H9 (cell line): ENCODE data around the gene AP2A2. TPM values are rescaled to one million over a fixed set of nuclear protein-coding genes. Genes with fewer than 3 reads are reported as not detected.

Experiments used
- DNase-seq: peaks from one replicate; pipeline ENCODE4 v3.0.0-alpha.2; 2017
- H2AFZ ChIP-seq: one replicate; pipeline ENCODE4 v1.6.1; 2013; ENCODE audit warnings: mild to moderate bottlenecking, low read length, control low read depth, moderate library complexity
- H2AK5ac ChIP-seq: 2 replicates; pipeline ENCODE4 v1.6.1; 2013; ENCODE audit warnings: low read length, control low read depth, mixed read lengths; ENCODE audit not compliant: insufficient read length
- H2BK120ac ChIP-seq: one replicate; pipeline ENCODE4 v1.6.1; 2013; ENCODE audit warnings: low read depth, mild to moderate bottlenecking, low read length, control low read depth, inconsistent platforms; ENCODE audit not compliant: poor library complexity, severe bottlenecking
- H2BK12ac ChIP-seq: 2 replicates; pipeline ENCODE4 v1.6.1; 2013; ENCODE audit warnings: low read length, control low read depth, mixed read lengths, low read depth; ENCODE audit not compliant: insufficient read length
- H2BK15ac ChIP-seq: 2 replicates; pipeline ENCODE4 v1.6.1; 2013; ENCODE audit warnings: low read depth, low read length, control low read depth
- H2BK20ac ChIP-seq: one replicate; pipeline ENCODE4 v1.6.1; 2013; ENCODE audit warnings: low read depth, mild to moderate bottlenecking, low read length, control low read depth, inconsistent platforms; ENCODE audit not compliant: poor library complexity, severe bottlenecking
- H2BK5ac ChIP-seq: 2 replicates; pipeline ENCODE4 v1.6.1; 2013; ENCODE audit warnings: low read length, control low read depth, mixed read lengths; ENCODE audit not compliant: insufficient read length
- H3K14ac ChIP-seq: 2 replicates; pipeline ENCODE4 v1.6.1; 2013; ENCODE audit warnings: low read length, control low read depth; ENCODE audit not compliant: insufficient read depth
- H3K18ac ChIP-seq: 2 replicates; pipeline ENCODE4 v1.6.1; 2013; ENCODE audit warnings: low read depth, mild to moderate bottlenecking, mixed read lengths, low read length, control low read depth; ENCODE audit not compliant: insufficient read length
- H3K23ac ChIP-seq: 2 replicates; pipeline ENCODE4 v1.6.1; 2013; ENCODE audit warnings: low read length, control low read depth, mixed read lengths, low read depth; ENCODE audit not compliant: insufficient read length
- H3K23me2 ChIP-seq: 2 replicates; pipeline ENCODE4 v1.6.1; 2013; ENCODE audit warnings: low read depth, mild to moderate bottlenecking, mixed read lengths, low read length, control low read depth; ENCODE audit not compliant: insufficient read length, poor library complexity, severe bottlenecking
- H3K27ac ChIP-seq: 2 replicates; pipeline ENCODE4 v1.5.1; 2013; ENCODE audit warnings: low read length, control low read depth, mixed read lengths, low read depth; ENCODE audit not compliant: insufficient read length
- H3K27me3 ChIP-seq: 2 replicates; pipeline ENCODE4 v1.6.1; 2013; ENCODE audit warnings: low read length, control low read depth, inconsistent platforms; ENCODE audit not compliant: insufficient read depth
- H3K4ac ChIP-seq: 2 replicates; pipeline ENCODE4 v1.6.1; 2013; ENCODE audit warnings: low read depth, mild to moderate bottlenecking, control low read depth, inconsistent platforms, low read length, moderate library complexity
- H3K4me1 ChIP-seq: 2 replicates; pipeline ENCODE4 v1.6.1; 2013; ENCODE audit warnings: low read length, control low read depth, inconsistent platforms; ENCODE audit not compliant: insufficient read depth
- H3K4me2 ChIP-seq: 2 replicates; pipeline ENCODE4 v1.6.1; 2013; ENCODE audit warnings: low read length, control low read depth, mixed read lengths; ENCODE audit not compliant: insufficient read length, insufficient read depth
- H3K56ac ChIP-seq: 2 replicates; pipeline ENCODE4 v1.6.1; 2013; ENCODE audit warnings: low read depth, mild to moderate bottlenecking, mixed read lengths, low read length, control low read depth; ENCODE audit not compliant: insufficient read length
- H3K79me1 ChIP-seq: 2 replicates; pipeline ENCODE4 v1.6.1; 2013; ENCODE audit warnings: low read depth, mild to moderate bottlenecking, moderate library complexity, low read length, control low read depth, inconsistent platforms; ENCODE audit not compliant: insufficient read depth, poor library complexity, severe bottlenecking
- H3K79me2 ChIP-seq: 2 replicates; pipeline ENCODE4 v1.6.1; 2013; ENCODE audit warnings: low read length, control low read depth, inconsistent platforms; ENCODE audit not compliant: insufficient read depth
- H3K9ac ChIP-seq: 2 replicates; pipeline ENCODE4 v1.6.1; 2013; ENCODE audit warnings: low read length, control low read depth, mixed read lengths; ENCODE audit not compliant: insufficient read length; ENCODE audit errors: extremely low read depth
- H3K9me3 ChIP-seq: one replicate; pipeline ENCODE4 v1.6.1; 2013; ENCODE audit warnings: low read depth, low read length, inconsistent platforms; ENCODE audit not compliant: control insufficient read depth
- H3T11ph ChIP-seq: one replicate; pipeline ENCODE4 v1.6.1; 2013; ENCODE audit warnings: mild to moderate bottlenecking, low read length, control low read depth, inconsistent platforms
- H4K20me1 ChIP-seq: one replicate; pipeline ENCODE4 v1.6.1; 2013; ENCODE audit not compliant: control insufficient read depth, insufficient read length, insufficient read depth
- H4K5ac ChIP-seq: 2 replicates; pipeline ENCODE4 v1.6.1; 2013; ENCODE audit warnings: low read depth, mild to moderate bottlenecking, mixed read lengths, low read length, control low read depth; ENCODE audit not compliant: insufficient read length
- H4K8ac ChIP-seq: replicated peaks from 2 replicates; pipeline ENCODE4 v1.6.1; 2013; ENCODE audit warnings: low read length, control low read depth, mixed read lengths, low read depth; ENCODE audit not compliant: insufficient read length
- H4K91ac ChIP-seq: 2 replicates; pipeline ENCODE4 v1.6.1; 2013; ENCODE audit warnings: low read depth, mild to moderate bottlenecking, moderate library complexity, mixed read lengths, low read length, control low read depth; ENCODE audit not compliant: insufficient read length
- H3K27ac Mint-ChIP-seq, 3 experiments: 2 replicates in 2 of 3; 3 replicates in 1 of 3; pipeline ENCODE4 v1.8.0; 2020 to 2021; ENCODE audit warnings: mixed read lengths in 3 of 3, mild to moderate bottlenecking in 1 of 3, moderate library complexity in 1 of 3
- H3K27me3 Mint-ChIP-seq: 2 replicates; pipeline ENCODE4 v1.8.0; 2021; ENCODE audit warnings: low read depth, mild to moderate bottlenecking, moderate library complexity, mixed read lengths
- H3K36me3 Mint-ChIP-seq, 3 experiments: 2 replicates in 2 of 3; 3 replicates in 1 of 3; pipeline ENCODE4 v1.8.0; 2020 to 2021; ENCODE audit warnings: low read depth in 3 of 3, mixed read lengths in 3 of 3; ENCODE audit not compliant: insufficient read depth in 1 of 3
- H3K4me1 Mint-ChIP-seq, 2 experiments: 2 replicates each; pipeline ENCODE4 v1.8.0; 2020; ENCODE audit warnings: mixed read lengths in 2 of 2
- H3K4me3 Mint-ChIP-seq, 2 experiments: 2 replicates in 1 of 2; 3 replicates in 1 of 2; pipeline ENCODE4 v1.8.0; 2020 to 2021; ENCODE audit warnings: mild to moderate bottlenecking in 2 of 2, mixed read lengths in 2 of 2, moderate library complexity in 1 of 2
- H3K9me3 Mint-ChIP-seq, 2 experiments: 2 replicates in 1 of 2; 3 replicates in 1 of 2; pipeline ENCODE4 v1.8.0; 2020; ENCODE audit warnings: mild to moderate bottlenecking in 2 of 2, mixed read lengths in 2 of 2, moderate library complexity in 1 of 2
- CTCF ChIP-seq: fragments of 200-600 bp; sonication (generic); conservative IDR thresholded peaks from 3 replicates; pipeline ENCODE4 v1.8.0; 2021; ENCODE audit warnings: antibody characterized with exemption, mild to moderate bottlenecking
- WGBS: extraction: QIAGEN DNeasy Blood & Tissue Kit; methylation state at CpG from one replicate; pipeline ENCODE4 v1.1.7; 2013; ENCODE audit warnings: missing lambda C conversion rate, low lambda C conversion rate, mixed read lengths; ENCODE audit not compliant: insufficient read length; ENCODE audit errors: extremely low coverage; 5-methylcytosine and 5-hydroxymethylcytosine counted together
- total RNA-seq: library from RNA; stranded (reverse); gene quantifications from 2 replicates; pipeline ENCODE4 v1.2.1, GENCODE V29; 2021

The AP2A2 gene
- total RNA-seq, 1 experiment from 2014 or later, result 53.7 TPM

DNA sequence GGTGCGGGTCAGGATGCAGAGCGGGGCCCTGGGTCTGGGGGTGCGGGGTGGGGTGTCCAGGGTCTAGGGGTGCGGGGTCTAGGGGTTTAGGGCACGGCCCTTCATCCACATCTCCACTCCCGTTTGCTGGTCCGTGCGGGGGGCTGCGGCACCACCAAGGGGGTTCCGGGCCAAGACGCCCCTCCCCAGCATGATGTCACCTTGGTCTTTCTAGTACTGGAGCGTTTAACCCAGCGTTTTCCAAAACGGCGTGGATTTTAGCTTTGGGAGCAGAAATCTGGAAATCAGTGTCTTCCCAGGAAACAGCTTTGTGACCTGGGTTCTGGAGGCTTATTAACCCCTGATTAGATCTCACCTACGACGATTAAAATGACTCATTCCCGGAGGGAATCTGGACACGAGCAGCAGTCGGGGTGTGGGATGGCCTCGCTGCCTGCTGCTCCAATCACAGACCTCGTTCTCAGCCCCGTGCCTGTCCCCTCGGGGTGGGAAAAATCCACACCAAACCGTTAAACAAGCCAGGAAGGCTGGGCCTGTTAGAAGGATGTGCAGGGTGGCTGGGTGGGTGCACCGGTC, 759 bp downstream of the AP2A2 start:
- Histone ChIP-seq H3K56ac (no peak overlapping the region), H3T11ph (no peak overlapping the region), H2BK20ac (no peak overlapping the region), H4K91ac (no peak overlapping the region), H3K9ac (peak overlapping the region; percentile 16), H2AFZ (no peak overlapping the region), H3K4me1 (peaks cover 3% of the 10 kb centered on the region; the same call in 1 of the 2 replicates), H3K27me3 (no peaks in the 10 kb centered on the region), H2BK15ac (no peak overlapping the region), H2AK5ac (no peak overlapping the region), H4K20me1 (no peaks in the 10 kb centered on the region), H3K14ac (no peak overlapping the region), H3K4me2 (peak overlapping the region; percentile 76), H3K23ac (no peak overlapping the region), H4K5ac (no peak overlapping the region), H3K79me2 (peaks cover 12% of the 10 kb centered on the region; the same call in 1 of the 2 replicates), H2BK120ac (no peak overlapping the region), H4K8ac (no peak overlapping the region), H3K4ac (no peak overlapping the region), H3K18ac (no peak overlapping the region), H2BK12ac (no peak overlapping the region), H3K23me2 (peaks cover 7% of the 10 kb centered on the region), H3K9me3 (no peaks in the 10 kb centered on the region), H2BK5ac (no peak overlapping the region), H3K79me1 (peaks cover 12% of the 10 kb centered on the region), H3K27ac (no peak overlapping the region)
- peaks cover 4 to 14% (median 12%) of the 10 kb centered on the region in 3 experiments; a peak in 5 of 7 replicates for H3K36me3 Mint-ChIP-seq
- TF ChIP-seq CTCF, result no peak
- H3K9me3 Mint-ChIP-seq, result no peaks in the 10 kb centered on the region
- DNase-seq, result no peak
- H3K27ac Mint-ChIP-seq, result peak overlapping the region in 2 of 3 experiments; percentile 57 to 96; a peak in 3 of 7 replicates
- H3K27me3 Mint-ChIP-seq, result no peaks in the 10 kb centered on the region
- peaks cover 20 to 26% of the 10 kb centered on the region in 2 experiments for H3K4me1 Mint-ChIP-seq
- WGBS, result no CpG with 5 or more reads among the region's 26 CpGs
- H3K4me3 Mint-ChIP-seq, result peak overlapping the region; percentile 82 to 87
